ENCODE measurements around the gene IL21R.
"Not testable (repeated sequence)": the region's sequence is repeated elsewhere in the genome, so short reads cannot be mapped to it uniquely, and the experiment has no call there.

Gene IL21R

GRCh38 chr16:27377666-27378485 is 24.1 kb upstream of the IL21R start:
- no peak for DNase-seq

GRCh38 chr16:27378871-27379481 is 23.0 kb upstream of the IL21R start:
- DNase-seq: no peak

- no peak for DNase-seq
Measured at GRCh38 chr16:27379919-27380318, 22.1 kb upstream of the IL21R start.

GRCh38 chr16:27381236-27381635 is 20.7 kb upstream of the IL21R start:
- DNase-seq: no peak

GRCh38 chr16:27381974-27382855 is 19.8 kb upstream of the IL21R start:
- DNase-seq: no peak

GRCh38 chr16:27383556-27384243 is 18.3 kb upstream of the IL21R start:
- no peak for DNase-seq

GRCh38 chr16:27384425-27384824 is 17.5 kb upstream of the IL21R start:
- DNase-seq: no peak

GRCh38 chr16:27385398-27385797 is 16.6 kb upstream of the IL21R start:
- DNase-seq: no peak

- DNase-seq: no peak
Measured at GRCh38 chr16:27386674-27387073, 15.3 kb upstream of the IL21R start.

GRCh38 chr16:27387724-27388123 is 14.2 kb upstream of the IL21R start:
- DNase-seq: no peak

GRCh38 chr16:27389272-27389961 is 12.6 kb upstream of the IL21R start:
- DNase-seq: no peak

GRCh38 chr16:27390151-27390550 is 11.8 kb upstream of the IL21R start:
- no peak for DNase-seq

GRCh38 chr16:27392671-27393070 is 9.3 kb upstream of the IL21R start:
- DNase-seq: no peak

GRCh38 chr16:27394516-27394915 is 7.5 kb upstream of the IL21R start:
- DNase-seq: no peak

GRCh38 chr16:27398341-27398893 is 3.6 kb upstream of the IL21R start:
- not testable (repeated sequence) for DNase-seq

- no peak for DNase-seq
Measured at GRCh38 chr16:27398894-27399853, 2.8 kb upstream of the IL21R start.

- DNase-seq: no peak
Measured at GRCh38 chr16:27399969-27400368, 2.0 kb upstream of the IL21R start.

GRCh38 chr16:27400751-27401620 is 988 bp upstream of the IL21R start:
- DNase-seq: no peak

- DNase-seq: no peak
Measured at GRCh38 chr16:27402569-27402963, 592 bp downstream of the IL21R start.

All from activated CD4-positive, alpha-beta T cell treated with anti-CD3 and anti-CD28 coated beads for 4 hours (primary cell).